ENCODE measurements around the gene NOP56. TPM values are rescaled to one million over a fixed set of nuclear protein-coding genes. Genes with fewer than 3 reads are reported as not detected.

The NOP56 gene
- total and polyA plus RNA-seq, 5 donors from 2014 or later: 91.8 to 249 (median 105) TPM

DNA sequence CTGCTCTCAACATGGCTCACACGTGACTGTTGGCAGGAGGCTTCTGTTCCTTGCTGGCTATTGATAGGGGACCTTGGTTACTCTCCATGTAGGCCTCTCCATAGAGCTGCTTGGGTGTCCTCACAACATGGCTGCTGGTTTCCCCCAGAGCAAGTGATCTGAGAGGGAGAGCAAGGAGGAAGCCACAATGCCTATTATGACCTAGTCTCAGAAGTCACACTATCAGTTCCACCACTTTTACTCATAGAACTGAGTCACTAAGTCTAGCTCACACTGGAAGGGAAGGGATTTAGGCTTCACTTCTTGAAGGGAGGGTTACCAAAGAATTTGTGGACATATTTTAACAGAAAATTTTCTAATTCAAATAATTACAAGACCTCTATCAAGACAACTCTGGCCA is 8.7 kb upstream of the NOP56 start:
- no peak for ATAC-seq (ENCODE audit: low read depth in 2 of 2)
- DNase-seq: no peak
- Histone ChIP-seq H3K9me3 (ENCODE audit: control insufficient read depth in 2 of 2, low read length in 2 of 2) (no peaks in the 10 kb centered on the region), H3K4me1 (ENCODE audit: control insufficient read depth, insufficient read depth, low read length, poor library complexity, severe bottlenecking) (no peaks in the 10 kb centered on the region), H3K27me3 (ENCODE audit: control insufficient read depth, insufficient read depth, low read length) (no peaks in the 10 kb centered on the region), H3K27ac (ENCODE audit: insufficient read depth, low read length, poor library complexity, severe bottlenecking) (no peak overlapping the region), H3K36me3 (ENCODE audit: control insufficient read depth, insufficient read depth, low read length) (no peaks in the 10 kb centered on the region), H3K4me3 (ENCODE audit: low read depth, low read length) (no peak overlapping the region)
- H3K36me3 Mint-ChIP-seq: peaks cover 17% of the 10 kb centered on the region
- no peak overlapping the region for H3K27ac Mint-ChIP-seq
- no peaks in the 10 kb centered on the region for H3K9me3 Mint-ChIP-seq
- H3K4me1 Mint-ChIP-seq: peaks cover 0 to 10% (median 6%) of the 10 kb centered on the region in 4 donors
- H3K4me3 Mint-ChIP-seq: no peak overlapping the region
- H3K27me3 Mint-ChIP-seq: peaks cover 4% of the 10 kb centered on the region

DNA sequence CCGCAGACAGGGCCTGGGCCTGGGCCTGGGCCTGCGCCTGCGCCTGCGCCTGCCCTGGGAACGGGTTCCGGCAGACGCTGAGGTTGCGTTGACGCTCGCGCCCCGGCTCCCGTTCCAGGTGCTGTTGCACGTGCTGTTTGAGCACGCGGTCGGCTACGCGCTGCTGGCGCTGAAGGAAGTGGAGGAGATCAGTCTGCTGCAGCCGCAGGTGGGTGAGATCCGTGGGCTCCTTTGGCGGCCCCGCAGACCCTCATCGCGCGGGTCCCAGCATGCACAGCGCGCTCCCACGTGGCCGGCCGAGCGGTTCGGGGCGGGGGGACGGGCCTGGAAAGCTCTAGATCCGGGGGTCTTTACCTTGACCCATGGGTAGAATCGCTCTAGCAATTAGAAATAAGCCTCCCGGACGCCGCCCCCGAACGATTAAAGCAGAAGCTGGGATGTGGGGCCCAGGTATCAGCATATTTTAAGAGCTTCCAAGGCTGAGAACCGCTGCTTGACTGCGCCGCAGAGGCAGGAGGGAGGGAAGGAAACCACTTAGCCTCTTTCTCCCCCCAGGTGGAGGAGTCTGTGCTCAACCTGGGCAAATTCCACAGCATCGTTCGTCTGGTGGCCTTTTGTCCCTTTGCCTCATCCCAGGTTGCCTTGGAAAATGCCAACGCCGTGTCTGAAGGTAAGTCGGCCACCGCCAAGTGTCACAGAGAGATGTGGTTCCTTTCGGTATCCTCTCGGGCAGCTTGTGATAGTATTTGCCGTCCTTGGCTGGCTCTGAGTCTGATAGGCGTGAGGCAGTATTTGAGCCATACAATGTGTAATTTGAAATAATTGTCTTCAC is 508 bp downstream of the NOP56 start:
- Mint-ChIP-seq H3K4me1 (peaks cover 9 to 44% (median 18%) of the 10 kb centered on the region in 4 donors), H3K27ac (peak overlapping the region; percentile 69 to 85 (median 72)), H3K9me3 (no peaks in the 10 kb centered on the region), H3K36me3 (peaks cover 30% of the 10 kb centered on the region), H3K27me3 (peaks cover 2% of the 10 kb centered on the region), H3K4me3 (peak overlapping the region; percentile 91 to 93 (median 92))
- Histone ChIP-seq H3K9me3 (ENCODE audit: control insufficient read depth in 2 of 2, low read length in 2 of 2) (no peaks in the 10 kb centered on the region), H3K4me1 (ENCODE audit: control insufficient read depth, insufficient read depth, low read length, poor library complexity, severe bottlenecking) (peaks cover 34% of the 10 kb centered on the region), H3K27me3 (ENCODE audit: control insufficient read depth, insufficient read depth, low read length) (no peaks in the 10 kb centered on the region), H3K27ac (ENCODE audit: insufficient read depth, low read length, poor library complexity, severe bottlenecking) (peak overlapping the region; percentile 87), H3K36me3 (ENCODE audit: control insufficient read depth, insufficient read depth, low read length) (peaks cover 39% of the 10 kb centered on the region), H3K4me3 (ENCODE audit: low read depth, low read length) (peak overlapping the region; percentile 89)
- DNase-seq: no peak
- ATAC-seq (ENCODE audit: low read depth in 2 of 2): peak; percentile 48 to 53

GRCh38 chr20:2653556-2654383 is 1.3 kb downstream of the NOP56 start:
- Mint-ChIP-seq H3K27ac (peak overlapping the region in 2 of 3 donors; percentile 72 to 85), H3K27me3 (no peaks in the 10 kb centered on the region), H3K36me3 (peaks cover 35% of the 10 kb centered on the region), H3K4me3 (peak overlapping the region; percentile 91 to 93 (median 92)), H3K9me3 (no peaks in the 10 kb centered on the region), H3K4me1 (peaks cover 9 to 43% (median 17%) of the 10 kb centered on the region in 4 donors)
- H3K4me1 ChIP-seq (ENCODE audit: control insufficient read depth, insufficient read depth, low read length, poor library complexity, severe bottlenecking): peaks cover 34% of the 10 kb centered on the region
- peak overlapping the region; percentile 89 for H3K4me3 ChIP-seq (ENCODE audit: low read depth, low read length)
- peaks cover 47% of the 10 kb centered on the region for H3K36me3 ChIP-seq (ENCODE audit: control insufficient read depth, insufficient read depth, low read length)
- DNase-seq (no peak), ATAC-seq (ENCODE audit: low read depth in 2 of 2) (no peak)
- no peaks in the 10 kb centered on the region for H3K27me3 ChIP-seq (ENCODE audit: control insufficient read depth, insufficient read depth, low read length)
- peak overlapping the region; percentile 87 for H3K27ac ChIP-seq (ENCODE audit: insufficient read depth, low read length, poor library complexity, severe bottlenecking)
- no peaks in the 10 kb centered on the region for H3K9me3 ChIP-seq (ENCODE audit: control insufficient read depth in 2 of 2, low read length in 2 of 2)

DNA sequence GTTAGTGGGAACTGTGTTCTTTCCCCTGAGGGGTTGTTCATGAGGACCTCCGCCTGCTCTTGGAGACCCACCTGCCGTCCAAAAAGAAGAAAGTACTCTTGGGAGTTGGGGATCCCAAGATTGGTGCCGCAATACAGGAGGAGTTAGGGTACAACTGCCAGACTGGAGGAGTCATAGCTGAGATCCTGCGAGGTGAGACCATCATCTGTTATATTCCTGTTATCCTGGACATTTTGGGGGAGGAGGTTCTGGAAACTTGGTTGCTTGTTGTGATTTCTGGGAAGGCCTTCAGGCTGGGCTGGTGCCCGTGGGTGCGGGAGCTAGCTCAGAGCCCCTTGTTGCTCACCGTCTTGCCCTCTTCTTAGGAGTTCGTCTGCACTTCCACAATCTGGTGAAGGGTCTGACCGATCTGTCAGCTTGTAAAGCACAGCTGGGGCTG is 2.0 kb downstream of the NOP56 start:
- Histone ChIP-seq H3K4me1 (ENCODE audit: control insufficient read depth, insufficient read depth, low read length, poor library complexity, severe bottlenecking) (peaks cover 34% of the 10 kb centered on the region), H3K27ac (ENCODE audit: insufficient read depth, low read length, poor library complexity, severe bottlenecking) (no peak overlapping the region), H3K4me3 (ENCODE audit: low read depth, low read length) (peak overlapping the region; percentile 89), H3K9me3 (ENCODE audit: control insufficient read depth in 2 of 2, low read length in 2 of 2) (no peaks in the 10 kb centered on the region), H3K36me3 (ENCODE audit: control insufficient read depth, insufficient read depth, low read length) (peaks cover 54% of the 10 kb centered on the region), H3K27me3 (ENCODE audit: control insufficient read depth, insufficient read depth, low read length) (no peaks in the 10 kb centered on the region)
- DNase-seq (no peak), ATAC-seq (ENCODE audit: low read depth in 2 of 2) (no peak)
- H3K36me3 Mint-ChIP-seq: peaks cover 40% of the 10 kb centered on the region
- no peaks in the 10 kb centered on the region for H3K9me3 Mint-ChIP-seq
- no peaks in the 10 kb centered on the region for H3K27me3 Mint-ChIP-seq
- H3K4me3 Mint-ChIP-seq: peak overlapping the region; percentile 91 to 93 (median 92)
- H3K27ac Mint-ChIP-seq: peak overlapping the region in 2 of 3 donors; percentile 46 to 72
- peaks cover 9 to 43% (median 18%) of the 10 kb centered on the region in 4 donors for H3K4me1 Mint-ChIP-seq

DNA sequence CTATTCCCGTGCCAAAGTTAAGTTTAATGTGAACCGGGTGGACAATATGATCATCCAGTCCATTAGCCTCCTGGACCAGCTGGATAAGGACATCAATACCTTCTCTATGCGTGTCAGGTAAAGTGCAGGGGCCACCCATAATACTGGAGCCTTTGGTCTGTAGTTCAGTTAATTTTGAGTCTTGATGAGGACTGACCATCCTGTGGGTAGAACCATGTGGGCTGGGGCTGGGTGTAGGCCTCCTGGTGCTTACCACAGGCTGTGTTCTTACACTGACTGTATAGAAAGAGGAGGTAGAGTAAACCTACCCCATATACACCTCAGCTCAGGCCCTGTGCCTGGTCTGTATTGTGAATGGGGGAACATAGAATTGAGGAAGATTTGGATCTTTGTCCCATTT is 2.4 kb downstream of the NOP56 start:
- Mint-ChIP-seq H3K36me3 (peaks cover 44% of the 10 kb centered on the region), H3K9me3 (no peaks in the 10 kb centered on the region), H3K4me1 (peaks cover 9 to 40% (median 18%) of the 10 kb centered on the region in 4 donors), H3K27ac (peak overlapping the region in 1 of 3 donors; percentile 46), H3K27me3 (no peaks in the 10 kb centered on the region), H3K4me3 (peak overlapping the region; percentile 91 to 93 (median 92))
- DNase-seq: no peak
- Histone ChIP-seq H3K36me3 (ENCODE audit: control insufficient read depth, insufficient read depth, low read length) (peaks cover 58% of the 10 kb centered on the region), H3K27me3 (ENCODE audit: control insufficient read depth, insufficient read depth, low read length) (no peaks in the 10 kb centered on the region), H3K27ac (ENCODE audit: insufficient read depth, low read length, poor library complexity, severe bottlenecking) (no peak overlapping the region), H3K9me3 (ENCODE audit: control insufficient read depth in 2 of 2, low read length in 2 of 2) (no peaks in the 10 kb centered on the region), H3K4me1 (ENCODE audit: control insufficient read depth, insufficient read depth, low read length, poor library complexity, severe bottlenecking) (peaks cover 34% of the 10 kb centered on the region), H3K4me3 (ENCODE audit: low read depth, low read length) (no peak overlapping the region)
- no peak for ATAC-seq (ENCODE audit: low read depth in 2 of 2)

GRCh38 chr20:2655331-2656116 is 3.1 kb downstream of the NOP56 start:
- H3K36me3 ChIP-seq (ENCODE audit: control insufficient read depth, insufficient read depth, low read length): peaks cover 65% of the 10 kb centered on the region
- no peaks in the 10 kb centered on the region for H3K27me3 ChIP-seq (ENCODE audit: control insufficient read depth, insufficient read depth, low read length)
- peaks cover 51% of the 10 kb centered on the region for H3K36me3 Mint-ChIP-seq
- DNase-seq (no peak), ATAC-seq (ENCODE audit: low read depth in 2 of 2) (no peak)
- peaks cover 9 to 33% (median 17%) of the 10 kb centered on the region in 4 donors for H3K4me1 Mint-ChIP-seq
- peak overlapping the region; percentile 16 to 93 (median 64) for H3K4me3 Mint-ChIP-seq
- H3K27ac Mint-ChIP-seq: no peak overlapping the region
- H3K9me3 ChIP-seq (ENCODE audit: control insufficient read depth in 2 of 2, low read length in 2 of 2): no peaks in the 10 kb centered on the region
- H3K4me3 ChIP-seq (ENCODE audit: low read depth, low read length): no peak overlapping the region
- H3K27me3 Mint-ChIP-seq: no peaks in the 10 kb centered on the region
- no peak overlapping the region for H3K27ac ChIP-seq (ENCODE audit: insufficient read depth, low read length, poor library complexity, severe bottlenecking)
- H3K4me1 ChIP-seq (ENCODE audit: control insufficient read depth, insufficient read depth, low read length, poor library complexity, severe bottlenecking): peaks cover 34% of the 10 kb centered on the region
- H3K9me3 Mint-ChIP-seq: no peaks in the 10 kb centered on the region

GRCh38 chr20:2656471-2657117 is 4.2 kb downstream of the NOP56 start:
- Histone ChIP-seq H3K27me3 (ENCODE audit: control insufficient read depth, insufficient read depth, low read length) (no peaks in the 10 kb centered on the region), H3K9me3 (ENCODE audit: control insufficient read depth in 2 of 2, low read length in 2 of 2) (no peaks in the 10 kb centered on the region), H3K4me3 (ENCODE audit: low read depth, low read length) (no peak overlapping the region), H3K4me1 (ENCODE audit: control insufficient read depth, insufficient read depth, low read length, poor library complexity, severe bottlenecking) (peaks cover 26% of the 10 kb centered on the region), H3K27ac (ENCODE audit: insufficient read depth, low read length, poor library complexity, severe bottlenecking) (no peak overlapping the region), H3K36me3 (ENCODE audit: control insufficient read depth, insufficient read depth, low read length) (peaks cover 75% of the 10 kb centered on the region)
- Mint-ChIP-seq H3K9me3 (no peaks in the 10 kb centered on the region), H3K4me1 (peaks cover 9 to 28% (median 17%) of the 10 kb centered on the region in 4 donors), H3K4me3 (peak overlapping the region in 2 of 4 donors; percentile 56 to 65), H3K27ac (no peak overlapping the region), H3K27me3 (no peaks in the 10 kb centered on the region), H3K36me3 (peaks cover 58% of the 10 kb centered on the region)
- no peak for DNase-seq
- ATAC-seq (ENCODE audit: low read depth in 2 of 2): no peak
